Type B pancreatic cell (in vitro differentiated cells): Measurements from ENCODE around the gene NRCAM. TPM values are rescaled to one million over a fixed set of nuclear protein-coding genes. Genes with fewer than 3 reads are reported as not detected.

Experiments
- DNase-seq: peaks from one replicate; pipeline ENCODE4 v3.0.0; 2021; ENCODE audit warnings: mixed read lengths; ENCODE audit not compliant: unreplicated experiment; ENCODE audit errors: extremely low spot score
- H3K27ac Mint-ChIP-seq: 2 replicates; pipeline ENCODE4 v1.8.0; 2021; ENCODE audit warnings: mild to moderate bottlenecking, mixed read lengths
- H3K27me3 Mint-ChIP-seq: 2 replicates; pipeline ENCODE4 v1.8.0; 2021; ENCODE audit warnings: mixed read lengths
- H3K36me3 Mint-ChIP-seq: 2 replicates; pipeline ENCODE4 v1.8.0; 2021; ENCODE audit warnings: mixed read lengths
- H3K4me1 Mint-ChIP-seq: one replicate; pipeline ENCODE4 v1.8.0; 2021; ENCODE audit warnings: mixed read lengths; ENCODE audit not compliant: unreplicated experiment
- H3K4me3 Mint-ChIP-seq: 2 replicates; pipeline ENCODE4 v1.8.0; 2021; ENCODE audit warnings: mild to moderate bottlenecking, mixed read lengths
- H3K9me3 Mint-ChIP-seq: 2 replicates; pipeline ENCODE4 v1.8.0; 2021; ENCODE audit warnings: mixed read lengths
- CTCF ChIP-seq: fragments of 200-600 bp; sonication (generic); conservative IDR thresholded peaks from 2 replicates; pipeline ENCODE4 v1.5.0; 2021; ENCODE audit warnings: antibody characterized with exemption, mild to moderate bottlenecking
- total RNA-seq: library from RNA; stranded (reverse); gene quantifications from 2 replicates; pipeline ENCODE4 v1.2.1, GENCODE V29; 2021; ENCODE audit warnings: low replicate concordance

Gene NRCAM
- total RNA-seq, 1 donor from 2014 or later = 41.0 TPM

- Mint-ChIP-seq H3K27me3 (no peaks in the 10 kb centered on the region), H3K4me3 (no peak overlapping the region), H3K27ac (no peak overlapping the region), H3K4me1 (no peaks in the 10 kb centered on the region), H3K36me3 (no peaks in the 10 kb centered on the region), H3K9me3 (peaks cover 6% of the 10 kb centered on the region)
- TF ChIP-seq CTCF = no peak
- DNase-seq = no peak
Observed at GRCh38 chr7:108431099-108431498, 25.1 kb downstream of the NRCAM start.

- no peak overlapping the region for H3K4me3 Mint-ChIP-seq
- peaks cover 6% of the 10 kb centered on the region for H3K9me3 Mint-ChIP-seq
- H3K36me3 Mint-ChIP-seq = no peaks in the 10 kb centered on the region
- no peak for DNase-seq
- no peak overlapping the region for H3K27ac Mint-ChIP-seq
- no peaks in the 10 kb centered on the region for H3K27me3 Mint-ChIP-seq
- no peaks in the 10 kb centered on the region for H3K4me1 Mint-ChIP-seq
- no peak for TF ChIP-seq CTCF
Observed at GRCh38 chr7:108430664-108431063, 25.6 kb downstream of the NRCAM start.

- Mint-ChIP-seq H3K27me3 (no peaks in the 10 kb centered on the region), H3K4me3 (no peak overlapping the region), H3K4me1 (peaks cover 8% of the 10 kb centered on the region), H3K27ac (no peak overlapping the region), H3K36me3 (peaks cover 4% of the 10 kb centered on the region), H3K9me3 (no peaks in the 10 kb centered on the region)
- no peak for DNase-seq
- no peak for TF ChIP-seq CTCF
Observed at GRCh38 chr7:108427766-108428165, 28.5 kb downstream of the NRCAM start.

GRCh38 chr7:108425714-108426275, 30.4 kb downstream of the NRCAM start:
- H3K4me3 Mint-ChIP-seq = no peak overlapping the region
- H3K9me3 Mint-ChIP-seq = no peaks in the 10 kb centered on the region
- H3K27ac Mint-ChIP-seq = no peak overlapping the region
- TF ChIP-seq CTCF = no peak
- no peak for DNase-seq
- peaks cover 4% of the 10 kb centered on the region for H3K36me3 Mint-ChIP-seq
- no peaks in the 10 kb centered on the region for H3K27me3 Mint-ChIP-seq
- peaks cover 13% of the 10 kb centered on the region for H3K4me1 Mint-ChIP-seq

- TF ChIP-seq CTCF = no peak
- DNase-seq = no peak
- Mint-ChIP-seq H3K36me3 (peaks cover 4% of the 10 kb centered on the region), H3K4me3 (no peak overlapping the region), H3K4me1 (peaks cover 15% of the 10 kb centered on the region), H3K27ac (no peak overlapping the region), H3K9me3 (no peaks in the 10 kb centered on the region), H3K27me3 (no peaks in the 10 kb centered on the region)
Observed at GRCh38 chr7:108424013-108424412, 32.2 kb downstream of the NRCAM start.
